GM13977 (cell line): ENCODE data around the gene LATS2.
"Not testable (repeated sequence)": the region's sequence is repeated elsewhere in the genome, so short reads cannot be mapped to it uniquely, and the experiment has no call there.

Experiments
- DNase-seq: peaks from one replicate; pipeline ENCODE4 v3.0.0; 2012; ENCODE audit warnings: low spot score
- in situ Hi-C: fragments of 300-500 bp; cut with MboI; formaldehyde crosslinking; loops from one replicate; pipeline ENCODE4 v1.12.0; 2022; ENCODE audit warnings: low sequenced_read_pairs, low pct_unique_long_range_greater_than_20kb, mixed read lengths, inconsistent platforms; ENCODE audit not compliant: unreplicated experiment
- TF ChIP-seq, protein P1 (sequence below): IDR thresholded peaks from 2 replicates; pipeline ENCODE4 v1.5.1; 2012; ENCODE audit warnings: mild to moderate bottlenecking, control low read depth; ENCODE audit not compliant: insufficient read depth; ENCODE audit errors: extremely low read depth, missing control alignments

The LATS2 gene

DNA sequence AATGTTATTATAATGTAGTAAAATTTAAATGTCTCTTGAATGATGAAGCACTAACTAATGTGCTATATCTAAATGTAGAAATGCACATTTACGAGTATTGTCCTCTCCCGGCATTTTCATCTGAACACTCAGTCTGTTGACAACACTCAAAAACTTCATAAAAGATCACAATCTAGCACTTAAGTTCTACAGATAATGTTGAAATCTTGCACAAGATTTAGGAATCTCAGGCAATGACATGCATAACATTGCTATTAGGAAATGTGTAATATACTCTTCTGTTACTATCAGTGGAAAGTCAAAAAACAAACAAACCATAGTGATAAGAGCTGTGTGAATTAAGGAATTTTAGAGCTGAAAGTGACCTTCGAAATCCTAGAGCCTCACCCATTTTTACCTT, 121.3 kb downstream of the LATS2 start:
- TF ChIP-seq, protein P1, sequence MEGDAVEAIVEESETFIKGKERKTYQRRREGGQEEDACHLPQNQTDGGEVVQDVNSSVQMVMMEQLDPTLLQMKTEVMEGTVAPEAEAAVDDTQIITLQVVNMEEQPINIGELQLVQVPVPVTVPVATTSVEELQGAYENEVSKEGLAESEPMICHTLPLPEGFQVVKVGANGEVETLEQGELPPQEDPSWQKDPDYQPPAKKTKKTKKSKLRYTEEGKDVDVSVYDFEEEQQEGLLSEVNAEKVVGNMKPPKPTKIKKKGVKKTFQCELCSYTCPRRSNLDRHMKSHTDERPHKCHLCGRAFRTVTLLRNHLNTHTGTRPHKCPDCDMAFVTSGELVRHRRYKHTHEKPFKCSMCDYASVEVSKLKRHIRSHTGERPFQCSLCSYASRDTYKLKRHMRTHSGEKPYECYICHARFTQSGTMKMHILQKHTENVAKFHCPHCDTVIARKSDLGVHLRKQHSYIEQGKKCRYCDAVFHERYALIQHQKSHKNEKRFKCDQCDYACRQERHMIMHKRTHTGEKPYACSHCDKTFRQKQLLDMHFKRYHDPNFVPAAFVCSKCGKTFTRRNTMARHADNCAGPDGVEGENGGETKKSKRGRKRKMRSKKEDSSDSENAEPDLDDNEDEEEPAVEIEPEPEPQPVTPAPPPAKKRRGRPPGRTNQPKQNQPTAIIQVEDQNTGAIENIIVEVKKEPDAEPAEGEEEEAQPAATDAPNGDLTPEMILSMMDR = no peak
- DNase-seq = no peak
- in situ Hi-C loops = loop anchor here (25.0 kb wide), 2 partner anchors 347 to 547 kb away; no protein-coding TSS in a partner anchor

DNA sequence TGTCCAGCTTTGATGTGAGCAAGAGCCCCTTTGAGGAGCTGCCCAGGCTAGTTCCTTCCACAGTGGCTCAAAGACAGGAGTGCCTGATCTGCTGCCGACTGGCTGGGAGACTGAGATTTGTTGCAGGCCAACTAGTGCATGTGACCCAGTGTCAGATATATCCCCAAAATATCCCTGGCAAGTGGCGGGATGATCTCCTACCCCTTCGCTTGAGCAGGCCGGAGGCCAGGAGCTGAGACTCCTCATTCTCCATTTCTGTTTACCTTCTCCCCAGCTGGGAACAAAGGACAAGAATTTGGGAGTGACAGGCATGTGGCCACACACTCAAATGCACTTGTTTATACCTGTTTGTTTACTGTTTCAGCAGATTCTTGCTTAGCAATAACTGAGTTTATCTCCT, 121.7 kb downstream of the LATS2 start:
- in situ Hi-C loops = loop anchor here (25.0 kb wide), 2 partner anchors 348 to 548 kb away; no protein-coding TSS in a partner anchor
- DNase-seq = no peak
- TF ChIP-seq, protein P1 = no peak

DNA sequence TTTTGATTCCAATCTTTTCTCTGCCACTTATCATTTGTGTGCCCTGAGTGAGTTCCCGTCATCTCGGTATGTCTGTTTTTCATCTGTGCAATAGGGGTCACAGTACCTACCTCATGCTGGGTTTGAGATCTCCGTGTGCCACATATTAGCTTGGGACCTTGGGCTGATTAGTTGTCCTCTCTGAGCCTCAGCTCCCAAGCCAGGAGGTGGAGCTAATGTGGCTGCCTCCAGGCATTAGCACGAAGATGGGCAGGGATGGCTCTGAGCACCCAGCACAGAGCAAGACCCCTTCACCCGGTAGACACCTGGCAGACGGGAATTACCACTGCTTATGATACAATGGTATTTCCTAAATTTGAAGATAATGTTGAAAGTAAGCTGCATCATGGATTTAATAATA, 123.1 kb downstream of the LATS2 start:
- TF ChIP-seq, protein P1 = no peak

DNA sequence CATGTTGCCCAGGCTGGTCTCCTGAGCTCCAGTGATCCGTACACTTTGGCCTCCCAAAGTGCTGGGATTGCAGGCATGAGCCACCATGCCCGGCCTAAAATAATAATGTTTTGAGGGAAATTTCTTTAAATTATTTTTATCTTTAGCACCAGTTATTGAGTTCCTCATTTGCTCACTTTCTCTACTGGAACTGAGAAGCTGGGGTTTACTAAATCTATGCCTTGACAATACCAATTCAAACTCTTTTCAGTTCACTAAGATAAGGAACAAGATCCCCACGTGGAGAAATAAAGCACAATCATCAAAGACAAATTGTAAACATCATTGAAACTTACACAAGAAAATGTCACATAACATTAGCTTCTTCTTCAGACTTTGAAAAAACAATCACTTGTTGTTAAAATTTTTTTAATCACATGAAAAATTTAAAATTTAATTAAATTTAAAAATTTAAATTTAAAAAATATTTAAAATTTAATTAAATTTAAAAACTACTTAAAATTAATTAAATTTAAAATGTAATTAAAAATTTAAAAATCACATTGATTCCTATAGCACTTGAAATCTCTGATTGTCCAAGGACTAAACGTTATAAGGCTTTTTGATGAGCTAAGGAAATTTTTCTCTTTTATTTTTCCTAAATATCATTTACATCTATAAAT, 133.7 kb downstream of the LATS2 start:
- in situ Hi-C loops = loop anchor here (25.0 kb wide), 2 partner anchors 360 to 560 kb away; no protein-coding TSS in a partner anchor
- DNase-seq = no peak
- TF ChIP-seq, protein P1 = no peak

More for the DNA sequence above, 123.1 kb downstream of the LATS2 start:
- no peak for DNase-seq
- in situ Hi-C loops = loop anchor here (25.0 kb wide), 2 partner anchors 349 to 549 kb away; no protein-coding TSS in a partner anchor

DNA sequence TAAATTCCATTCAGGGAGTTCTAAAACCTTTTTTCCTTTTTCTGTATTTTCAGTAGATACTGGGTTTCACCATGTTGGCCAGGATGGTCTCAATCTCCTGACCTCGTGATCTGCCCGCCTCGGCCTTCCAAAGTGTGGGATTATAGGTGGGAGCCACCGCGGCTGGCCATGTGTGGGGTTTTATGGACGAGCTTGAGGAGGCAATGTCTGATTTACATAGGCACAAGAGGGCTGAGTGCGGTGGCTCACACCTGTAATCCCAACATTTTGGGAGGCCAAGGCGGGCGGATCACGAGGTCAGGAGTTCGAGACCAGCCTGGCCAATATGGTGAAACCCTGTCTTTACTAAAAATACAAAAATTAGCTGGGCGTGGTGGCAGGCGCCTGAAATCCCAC, 136.0 kb downstream of the LATS2 start:
- in situ Hi-C loops = loop anchor here (25.0 kb wide), 2 partner anchors 362 to 562 kb away; no protein-coding TSS in a partner anchor
- DNase-seq = not testable (repeated sequence)

DNA sequence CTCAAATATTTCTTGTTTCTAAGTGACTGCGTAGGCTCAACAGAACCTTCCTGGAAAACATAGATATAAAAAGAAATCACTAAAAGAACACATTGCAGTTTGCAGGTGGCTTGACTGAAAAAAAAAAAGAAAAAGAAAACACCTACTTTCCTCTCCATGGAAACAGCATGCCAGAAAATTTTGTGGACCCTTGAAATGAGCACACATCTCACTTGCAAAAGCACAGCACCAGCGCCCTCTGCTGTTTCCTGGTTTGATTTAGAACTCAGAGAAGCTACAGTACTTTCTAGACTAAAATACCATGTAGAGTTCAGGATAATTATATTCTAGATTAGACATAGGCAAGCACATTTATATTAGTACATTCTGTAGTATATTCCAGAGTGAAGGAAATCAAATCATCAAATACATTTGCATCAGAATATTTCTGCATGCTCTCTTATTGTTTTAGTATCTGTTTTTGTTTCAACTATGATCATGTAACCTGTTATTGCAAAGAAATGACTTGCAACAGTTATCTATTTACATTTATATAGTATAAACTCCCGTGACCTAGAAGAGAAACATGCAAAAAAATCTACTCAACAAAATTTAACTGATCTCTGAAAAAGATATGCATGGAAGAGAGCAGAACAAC, 136.5 kb downstream of the LATS2 start:
- DNase-seq = peak; percentile 56

More for the DNA sequence above, 136.5 kb downstream of the LATS2 start:
- in situ Hi-C loops = loop anchor here (25.0 kb wide), 3 partner anchors 362 to 738 kb away; partner anchors contain the start of gene GJB2
- TF ChIP-seq, protein P1 = peak; percentile 81
